ENCODE data around the gene KIAA0232. TPM values are rescaled to one million over a fixed set of nuclear protein-coding genes. Genes with fewer than 3 reads are reported as not detected.

Gene KIAA0232
- total and polyA plus RNA-seq, 10 donors, result 3.2 to 50.6 (median 34.5) TPM

- no peak for DNase-seq
- TF ChIP-seq POLR2AphosphoS5 (IDR thresholded peaks at IDR 0.05), result no peak
- TF ChIP-seq POLR2A (IDR thresholded peaks at IDR 0.05), result no peak
- TF ChIP-seq CTCF (IDR thresholded peaks at IDR 0.05 in 8 of 11, conservative IDR thresholded peaks at IDR 0.05 in 3 of 11), result no peak
- 69 to 78% (median 75%) methylated on average over 2 of the region's 2 CpGs for WGBS, 5 donors
- peak overlapping the region in 1 of 8 donors; percentile 36 for H3K27ac ChIP-seq
- intact Hi-C loops (cut with DNase I; ENCODE audit: low total_unique reads), result loop anchor here (10.0 kb wide), 1 partner anchor 47 kb away; no protein-coding TSS in a partner anchor
- H3K9me3 ChIP-seq, result peaks cover 0 to 14% (median 6%) of the 10 kb centered on the region in 8 donors
- peaks cover 0 to 51% (median 6%) of the 10 kb centered on the region in 6 donors for H3K36me3 ChIP-seq
- H3K4me1 ChIP-seq, result peaks cover 0 to 52% (median 23%) of the 10 kb centered on the region in 6 donors
- no peaks in the 10 kb centered on the region for H3K27me3 ChIP-seq (replicated peaks in 1 of 7)
- no peak overlapping the region for H3K4me3 ChIP-seq
These were observed 69.4 kb downstream of the KIAA0232 start for GRCh38 chr4:6851962-6852361.

- no peak for TF ChIP-seq CTCF (IDR thresholded peaks at IDR 0.05 in 8 of 11, conservative IDR thresholded peaks at IDR 0.05 in 3 of 11)
- no peak for TF ChIP-seq POLR2AphosphoS5 (IDR thresholded peaks at IDR 0.05)
- no peak for TF ChIP-seq POLR2A (IDR thresholded peaks at IDR 0.05)
These were observed 70.1 kb downstream of the KIAA0232 start for GRCh38 chr4:6852582-6852981.

GRCh38 chr4:6854098-6854744 lies 71.7 kb downstream of the KIAA0232 start:
- intact Hi-C loops (cut with DNase I; ENCODE audit: low total_unique reads), result loop anchor here (10.0 kb wide), 1 partner anchor 49 kb away; no protein-coding TSS in a partner anchor
- 74 to 85% (median 82%) methylated on average over 7 of the region's 7 CpGs for WGBS, 5 donors
- DNase-seq, result no peak

More at GRCh38 chr4:6852582-6852981, 70.1 kb downstream of the KIAA0232 start:
- intact Hi-C loops (cut with DNase I; ENCODE audit: low total_unique reads), result loop anchor here (10.0 kb wide), 1 partner anchor 48 kb away; no protein-coding TSS in a partner anchor
- H3K27ac ChIP-seq, result peak overlapping the region in 2 of 8 donors; percentile 32 to 36
- DNase-seq, result no peak
- H3K36me3 ChIP-seq, result peaks cover 0 to 57% (median 12%) of the 10 kb centered on the region in 6 donors
- peaks cover 0 to 14% (median 6%) of the 10 kb centered on the region in 8 donors for H3K9me3 ChIP-seq
- WGBS, 5 donors, result 0 to 59% (median 0%) methylated on average over 1 of the region's 1 CpG
- no peaks in the 10 kb centered on the region for H3K27me3 ChIP-seq (replicated peaks in 1 of 7)
- H3K4me1 ChIP-seq, result peaks cover 0 to 55% (median 23%) of the 10 kb centered on the region in 6 donors
- no peak overlapping the region for H3K4me3 ChIP-seq

More at GRCh38 chr4:6854098-6854744, 71.7 kb downstream of the KIAA0232 start:
- Histone ChIP-seq H3K27me3 (replicated peaks in 1 of 7) (no peaks in the 10 kb centered on the region), H3K27ac (peak overlapping the region in 3 of 8 donors; percentile 16 to 37 (median 36)), H3K4me3 (no peak overlapping the region), H3K9me3 (peaks cover 0 to 14% (median 6%) of the 10 kb centered on the region in 8 donors), H3K36me3 (peaks cover 0 to 60% (median 17%) of the 10 kb centered on the region in 6 donors), H3K4me1 (peaks cover 0 to 55% (median 23%) of the 10 kb centered on the region in 6 donors)
- no peak for TF ChIP-seq CTCF (IDR thresholded peaks at IDR 0.05 in 8 of 11, conservative IDR thresholded peaks at IDR 0.05 in 3 of 11)
- TF ChIP-seq POLR2AphosphoS5 (IDR thresholded peaks at IDR 0.05), result peak in 1 of 3 donors; percentile 7
